Peyer's patch (tissue), 4 donors: Measurements from ENCODE around the gene NARF. TPM values are rescaled to one million over a fixed set of nuclear protein-coding genes. Genes with fewer than 3 reads are reported as not detected.

Experiments used
- DNase-seq, 3 donors: peaks; one replicate each; pipeline ENCODE4 v3.0.0-alpha.2; 2017 to 2019
- H3K27ac ChIP-seq, 4 donors: fragments of 200-600 bp; sonication (generic); one replicate each; pipeline ENCODE4 v1.5.1; 2016 to 2019
- H3K27me3 ChIP-seq, 2 donors: fragments of 200-600 bp; sonication (generic); one replicate each; pipeline ENCODE4 v1.5.1; 2019
- H3K36me3 ChIP-seq, 3 donors: fragments of 200-600 bp; sonication (generic); one replicate each; pipeline ENCODE4 v1.5.1; 2016 to 2019
- H3K4me1 ChIP-seq, 4 donors: fragments of 200-600 bp; sonication (generic); one replicate each; pipeline ENCODE4 v1.5.1; 2016 to 2019
- H3K4me3 ChIP-seq, 4 donors: fragments of 200-600 bp; sonication (generic); 1 replicate in 3 of 4; 2 replicates in 1 of 4; pipeline ENCODE4 v1.5.1; 2016 to 2019; ENCODE audit warnings: mild to moderate bottlenecking in 1 of 4
- H3K9me3 ChIP-seq, 4 donors: fragments of 200-600 bp; sonication (generic); one replicate each; pipeline ENCODE4 v1.5.1; 2016 to 2019; ENCODE audit warnings: mild to moderate bottlenecking in 1 of 4
- POLR2A ChIP-seq, 2 donors: fragments of 450-650 bp; IDR thresholded peaks; one replicate each; pipeline ENCODE4 v1.5.1; 2017; ENCODE audit warnings: antibody characterized with exemption in 2 of 2, mild to moderate bottlenecking in 2 of 2, moderate library complexity in 2 of 2
- total RNA-seq, 4 donors: library from RNA; depleted of rRNA; stranded (reverse); fragments of >200 nt; gene quantifications; one replicate each; pipeline ENCODE4 v1.1.0, GENCODE V29; 2016
- TF ChIP-seq, protein P1 (sequence below), 6 experiments: fragments of 450-650 bp in 4 of 6; fragments of 200-600 bp in 2 of 6; sonication (generic) in 1 of 6; IDR thresholded peaks; one replicate each; pipeline ENCODE4 v1.5.1; 2017 to 2019; ENCODE audit warnings: antibody characterized with exemption in 6 of 6, mild to moderate bottlenecking in 3 of 6, moderate library complexity in 1 of 6

Gene NARF
- total RNA-seq, 4 donors from 2014 or later, result 31.9 to 81.7 (median 52.0) TPM

DNA sequence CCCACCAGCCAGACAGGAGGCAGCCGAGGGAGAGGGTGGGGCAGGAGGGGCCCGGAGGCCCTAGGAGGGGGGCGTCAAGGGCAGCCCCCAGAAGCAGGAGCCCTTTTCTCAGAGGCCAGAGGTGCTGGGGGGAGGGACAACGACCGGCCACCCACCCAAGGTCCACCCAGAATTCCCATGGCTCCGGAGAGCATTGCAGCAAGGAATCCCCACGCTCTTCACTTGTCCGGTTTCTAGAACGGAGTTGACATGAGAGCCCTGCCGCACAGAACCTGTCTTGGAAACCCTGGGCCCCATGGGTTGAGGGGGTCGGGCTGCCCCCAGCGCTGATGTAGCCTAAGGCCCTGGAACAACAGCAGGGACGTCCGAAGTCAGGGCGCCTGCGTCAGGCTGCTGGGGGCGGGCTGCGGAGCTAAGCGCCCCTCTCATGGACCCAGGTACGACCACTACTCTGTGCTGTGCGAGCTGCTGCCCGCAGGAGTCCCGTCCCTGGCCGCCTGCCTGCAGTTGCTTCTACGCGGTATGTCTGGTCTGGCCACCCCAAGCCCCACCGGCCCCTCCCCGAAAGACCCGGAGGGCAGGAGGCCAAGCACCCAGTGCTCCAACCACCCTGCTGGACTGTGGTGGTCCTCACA, 19.2 kb upstream of the NARF start:
- peak overlapping the region in 1 of 4 donors; percentile 78 for H3K27ac ChIP-seq
- H3K9me3 ChIP-seq, result no peaks in the 10 kb centered on the region
- no peak for DNase-seq
- H3K4me1 ChIP-seq, result peaks cover 0 to 40% (median 9%) of the 10 kb centered on the region in 4 donors
- H3K4me3 ChIP-seq, result no peak overlapping the region
- H3K27me3 ChIP-seq, result no peaks in the 10 kb centered on the region
- TF ChIP-seq, protein P1, sequence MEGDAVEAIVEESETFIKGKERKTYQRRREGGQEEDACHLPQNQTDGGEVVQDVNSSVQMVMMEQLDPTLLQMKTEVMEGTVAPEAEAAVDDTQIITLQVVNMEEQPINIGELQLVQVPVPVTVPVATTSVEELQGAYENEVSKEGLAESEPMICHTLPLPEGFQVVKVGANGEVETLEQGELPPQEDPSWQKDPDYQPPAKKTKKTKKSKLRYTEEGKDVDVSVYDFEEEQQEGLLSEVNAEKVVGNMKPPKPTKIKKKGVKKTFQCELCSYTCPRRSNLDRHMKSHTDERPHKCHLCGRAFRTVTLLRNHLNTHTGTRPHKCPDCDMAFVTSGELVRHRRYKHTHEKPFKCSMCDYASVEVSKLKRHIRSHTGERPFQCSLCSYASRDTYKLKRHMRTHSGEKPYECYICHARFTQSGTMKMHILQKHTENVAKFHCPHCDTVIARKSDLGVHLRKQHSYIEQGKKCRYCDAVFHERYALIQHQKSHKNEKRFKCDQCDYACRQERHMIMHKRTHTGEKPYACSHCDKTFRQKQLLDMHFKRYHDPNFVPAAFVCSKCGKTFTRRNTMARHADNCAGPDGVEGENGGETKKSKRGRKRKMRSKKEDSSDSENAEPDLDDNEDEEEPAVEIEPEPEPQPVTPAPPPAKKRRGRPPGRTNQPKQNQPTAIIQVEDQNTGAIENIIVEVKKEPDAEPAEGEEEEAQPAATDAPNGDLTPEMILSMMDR (IDR thresholded peaks at IDR 0.05), result no peak
- TF ChIP-seq POLR2A (IDR thresholded peaks at IDR 0.05), result no peak
- peaks cover 0 to 50% (median 0%) of the 10 kb centered on the region in 3 donors for H3K36me3 ChIP-seq

DNA sequence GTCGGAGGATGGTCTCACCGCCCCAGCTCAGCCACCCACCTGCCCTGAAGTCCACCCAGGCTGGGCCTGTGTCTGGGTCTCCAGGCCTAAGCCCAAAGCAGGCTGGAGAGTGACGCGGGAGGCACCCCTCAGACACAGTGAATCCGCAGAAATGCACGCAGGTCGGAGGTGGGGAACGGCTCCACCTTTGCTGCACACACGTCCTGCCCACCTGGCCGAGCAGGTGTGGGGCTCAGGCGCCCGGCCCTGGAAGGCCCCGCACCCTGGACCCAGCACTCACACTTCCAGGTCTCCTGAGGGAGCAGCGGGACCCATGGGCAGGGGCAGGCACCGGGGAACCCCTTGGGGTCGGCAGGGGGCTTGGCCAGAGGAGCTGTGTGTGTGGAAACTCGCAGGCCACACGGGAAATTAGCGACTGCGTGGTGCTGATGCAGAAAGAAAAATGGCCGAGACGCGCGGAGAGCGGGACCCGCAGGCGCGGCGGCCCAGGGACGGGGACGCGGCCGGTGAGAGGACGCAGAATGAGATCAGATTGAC, 18.6 kb upstream of the NARF start:
- H3K27me3 ChIP-seq, result no peaks in the 10 kb centered on the region
- TF ChIP-seq, protein P1 (IDR thresholded peaks at IDR 0.05), result no peak
- no peak for TF ChIP-seq POLR2A (IDR thresholded peaks at IDR 0.05)
- H3K9me3 ChIP-seq, result no peaks in the 10 kb centered on the region
- peaks cover 0 to 36% (median 9%) of the 10 kb centered on the region in 4 donors for H3K4me1 ChIP-seq
- no peak for DNase-seq
- no peak overlapping the region for H3K4me3 ChIP-seq
- H3K36me3 ChIP-seq, result peaks cover 0 to 56% (median 0%) of the 10 kb centered on the region in 3 donors
- peak overlapping the region in 1 of 4 donors; percentile 78 for H3K27ac ChIP-seq

DNA sequence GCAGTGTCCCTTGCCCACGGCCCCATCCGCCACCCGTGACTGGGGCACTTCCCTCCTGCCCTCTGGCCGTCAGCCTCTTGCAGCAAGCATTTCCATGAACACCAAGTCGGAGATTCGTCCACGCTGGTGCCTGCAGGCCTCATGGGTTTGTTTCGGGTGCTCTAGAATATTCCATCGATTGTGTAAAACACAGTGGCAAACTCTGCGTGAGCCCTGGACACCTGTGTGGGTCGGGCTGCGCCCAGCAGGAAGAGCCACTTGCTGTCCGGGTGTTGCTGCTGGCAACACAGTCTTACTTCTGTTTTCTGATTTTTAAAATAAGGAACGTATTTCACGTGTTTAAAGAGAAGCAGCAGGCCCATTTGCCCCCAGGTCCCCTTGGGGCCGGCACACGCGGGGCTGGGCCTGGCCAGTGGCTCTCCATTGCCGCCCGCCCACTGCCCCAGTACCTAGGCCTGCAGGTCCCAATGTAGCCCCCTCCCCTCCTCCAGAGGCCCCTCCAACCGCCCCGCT, 18.0 kb upstream of the NARF start:
- TF ChIP-seq POLR2A (IDR thresholded peaks at IDR 0.05), result no peak
- TF ChIP-seq, protein P1 (IDR thresholded peaks at IDR 0.05), result no peak
- DNase-seq, result peak in 1 of 3 donors; percentile 28
- peaks cover 0 to 56% (median 0%) of the 10 kb centered on the region in 3 donors for H3K36me3 ChIP-seq
- peaks cover 0 to 35% (median 9%) of the 10 kb centered on the region in 4 donors for H3K4me1 ChIP-seq
- H3K9me3 ChIP-seq, result no peaks in the 10 kb centered on the region
- H3K27ac ChIP-seq, result peak overlapping the region in 1 of 4 donors; percentile 78
- H3K4me3 ChIP-seq, result no peak overlapping the region
- H3K27me3 ChIP-seq, result no peaks in the 10 kb centered on the region

DNA sequence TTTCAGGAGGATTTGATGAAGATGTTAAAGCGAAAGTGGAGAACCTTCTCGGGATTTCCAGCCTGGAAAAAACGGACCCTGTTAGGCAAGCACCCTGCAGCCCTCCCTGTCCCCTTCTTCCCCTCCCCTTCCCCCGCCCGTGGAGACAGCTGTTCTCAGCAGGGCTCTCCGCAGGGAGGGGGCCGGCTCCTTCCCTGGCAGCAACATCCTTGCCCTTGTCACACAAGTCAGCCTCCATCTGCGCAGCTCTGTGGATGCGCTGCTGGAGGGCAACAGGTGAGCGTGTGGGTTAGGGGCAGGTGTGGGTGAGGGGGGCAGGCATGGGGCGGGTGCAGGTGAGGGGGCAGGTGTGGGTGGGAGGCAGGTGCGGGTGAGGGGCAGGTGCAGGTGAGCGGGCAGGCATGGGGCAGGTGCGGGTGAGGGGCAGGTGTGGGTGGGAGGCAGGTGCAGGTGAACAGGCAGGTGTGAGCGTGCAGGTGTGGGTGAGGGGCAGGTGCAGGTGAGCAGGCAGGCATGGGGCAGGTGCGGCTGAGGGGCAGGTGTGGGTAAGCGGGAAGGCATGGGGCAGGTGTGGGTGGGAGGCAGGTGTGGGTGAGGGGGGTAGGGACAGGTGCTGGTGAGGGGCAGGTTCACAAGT, 17.4 kb upstream of the NARF start:
- Histone ChIP-seq H3K9me3 (no peaks in the 10 kb centered on the region), H3K4me1 (peaks cover 0 to 33% (median 9%) of the 10 kb centered on the region in 4 donors), H3K4me3 (no peak overlapping the region), H3K36me3 (peaks cover 0 to 56% (median 0%) of the 10 kb centered on the region in 3 donors), H3K27me3 (no peaks in the 10 kb centered on the region), H3K27ac (peak overlapping the region in 1 of 4 donors; percentile 78)
- DNase-seq, result peak in 1 of 3 donors; percentile 51
- no peak for TF ChIP-seq POLR2A (IDR thresholded peaks at IDR 0.05)

DNA sequence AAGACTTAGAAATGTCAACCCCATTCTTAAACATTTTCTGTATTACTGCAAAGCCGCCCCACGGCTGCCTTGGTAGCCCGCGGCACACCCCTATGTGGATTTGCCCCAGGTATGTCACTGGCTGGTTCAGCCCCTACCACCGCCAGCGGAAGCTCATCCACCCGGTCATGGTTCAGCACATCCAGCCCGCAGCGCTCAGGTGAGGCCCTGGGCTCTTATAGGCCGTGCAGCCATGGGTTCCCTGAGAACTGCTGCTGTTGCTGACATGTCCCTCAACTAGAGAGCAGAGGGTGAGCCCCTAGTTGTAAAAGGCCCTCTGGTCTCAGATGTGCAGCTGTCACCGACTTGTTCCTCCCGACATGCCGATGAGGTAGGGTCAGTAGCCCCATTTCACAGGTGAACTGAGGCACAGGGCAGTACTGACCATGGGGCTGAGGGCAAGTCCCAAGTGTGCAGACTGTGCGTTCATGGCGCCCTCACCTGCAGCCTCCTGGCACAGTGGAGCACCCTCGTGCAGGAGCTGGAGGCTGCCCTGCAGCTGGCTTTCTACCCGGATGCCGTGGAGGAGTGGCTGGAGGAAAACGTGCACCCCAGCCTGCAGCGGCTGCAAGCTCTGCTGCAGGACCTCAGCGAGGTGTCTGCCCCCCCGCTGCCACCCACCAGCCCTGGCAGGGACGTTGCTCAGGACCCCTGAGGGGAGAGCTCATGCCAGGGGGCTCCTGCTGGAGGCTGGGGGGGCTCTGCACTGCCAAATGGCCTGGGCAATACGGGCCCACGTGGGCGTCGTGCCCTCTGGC, 16.7 kb upstream of the NARF start:
- Histone ChIP-seq H3K9me3 (no peaks in the 10 kb centered on the region), H3K27me3 (no peaks in the 10 kb centered on the region), H3K36me3 (peaks cover 0 to 56% (median 0%) of the 10 kb centered on the region in 3 donors), H3K4me1 (peaks cover 0 to 38% (median 9%) of the 10 kb centered on the region in 4 donors), H3K27ac (peak overlapping the region in 1 of 4 donors; percentile 78), H3K4me3 (no peak overlapping the region)
- TF ChIP-seq, protein P1 (IDR thresholded peaks at IDR 0.05), result no peak
- no peak for TF ChIP-seq POLR2A (IDR thresholded peaks at IDR 0.05)
- DNase-seq, result peak in 2 of 3 donors; percentile 71 to 72
